HCT116 (cell line): ENCODE measurements around the gene UBE2D2. TPM values are rescaled to one million over a fixed set of nuclear protein-coding genes. Genes with fewer than 3 reads are reported as not detected.
A peak's percentile ranks its signal among the peaks of the same experiment; 100 is the strongest.
"Not testable (repeated sequence)": the region's sequence is repeated elsewhere in the genome, so short reads cannot be mapped to it uniquely, and the experiment has no call there.

Experiments
- ATAC-seq: fragments of 200-7000 bp; cut with Tn5 transposase; 2 replicates; pipeline ENCODE4 v1.9.1; 2020; ENCODE audit warnings: mild to moderate bottlenecking, moderate library complexity
- BruUV-seq: library from RNA; stranded (reverse); fragments of 400-500 nt; replicated peaks from 2 replicates; lab custom pipeline; 2021; lab: Mats Ljungman, UMichigan
- CTCF ChIA-PET: fragments of 300-600 bp; sonication (Branson Sonifier 250); formaldehyde crosslinking; loops from one replicate; lab custom pipeline; 2021; ENCODE audit warnings: antibody characterized with exemption; lab: Charles Lee
- POLR2A ChIA-PET: fragments of 300-600, 350-600 bp; sonication (Branson Sonifier 250); formaldehyde crosslinking; loops from one replicate; lab custom pipeline; 2021; ENCODE audit warnings: antibody characterized with exemption; lab: Charles Lee
- RAD21 ChIA-PET, 2 experiments: fragments of 300-600 bp; sonication (Branson Sonifier 250); formaldehyde crosslinking; loops; one replicate each; lab custom pipeline; 2023; ENCODE audit warnings: low total read pairs in 2 of 2; ENCODE audit not compliant: uncharacterized antibody in 2 of 2, unreplicated experiment in 2 of 2, low non-redundant PET in 1 of 2; lab: Charles Lee
- DNase-seq: peaks from one replicate; pipeline ENCODE4 v3.0.0-alpha.2; 2010; ENCODE audit warnings: low read depth, low spot score
- H2AFZ ChIP-seq: fragments of 200-600 bp; shearing (Covaris generic), sonication (generic); 2 replicates; pipeline ENCODE4 v1.6.1; 2017; ENCODE audit warnings: low read depth, mixed run types, mixed read lengths, antibody characterized with exemption, low read length; ENCODE audit not compliant: poor library complexity, severe bottlenecking
- H3K27ac ChIP-seq: 2 replicates; pipeline ENCODE4 v1.5.1; 2012; ENCODE audit warnings: low read depth, low read length
- H3K27me3 ChIP-seq: fragments of 200-600 bp; sonication (generic); 2 replicates; pipeline ENCODE4 v1.6.1; 2016; ENCODE audit warnings: mixed run types, low read length, mixed read lengths; ENCODE audit not compliant: insufficient read depth
- H3K36me3 ChIP-seq, 2 experiments: fragments of 200-500 bp in 1 of 2; fragments of 200-600 bp in 1 of 2; sonication (Bioruptor generic) in 1 of 2; sonication (generic) in 1 of 2; 2 replicates each; pipeline versions ENCODE4 v1.5.1 to v1.6.1; 2014 to 2016; ENCODE audit warnings: low read length in 2 of 2, inconsistent platforms in 1 of 2, mixed read lengths in 1 of 2, mixed run types in 1 of 2; ENCODE audit not compliant: insufficient read depth in 2 of 2, control insufficient read depth in 1 of 2
- H3K4me1 ChIP-seq, 2 experiments: fragments of 200-600 bp in 1 of 2; sonication (generic) in 1 of 2; 2 replicates each; pipeline versions ENCODE4 v1.5.1 to v1.6.1; 2012 to 2017; ENCODE audit warnings: low read length in 2 of 2, inconsistent platforms in 1 of 2, mild to moderate bottlenecking in 1 of 2, mixed read lengths in 1 of 2, mixed run types in 1 of 2, moderate library complexity in 1 of 2; ENCODE audit not compliant: insufficient read depth in 2 of 2, control insufficient read depth in 1 of 2
- H3K4me2 ChIP-seq: fragments of 200-600 bp; sonication (generic); 2 replicates; pipeline ENCODE4 v1.6.1; 2017; ENCODE audit warnings: mixed run types, low read length, mixed read lengths
- H3K4me3 ChIP-seq, 2 experiments: fragments of 200-600 bp in 1 of 2; sonication (generic) in 1 of 2; replicated peaks in 1 of 2; 2 replicates each; pipeline ENCODE4 v1.5.1; 2011 to 2016; ENCODE audit warnings: low read length in 2 of 2, control low read depth in 1 of 2, low read depth in 1 of 2, mild to moderate bottlenecking in 1 of 2, mixed read lengths in 1 of 2, mixed run types in 1 of 2
- H3K79me2 ChIP-seq: fragments of 200-600 bp; sonication (generic); 2 replicates; pipeline ENCODE4 v1.6.1; 2017; ENCODE audit warnings: mild to moderate bottlenecking, mixed run types, low read length, moderate library complexity, mixed read lengths; ENCODE audit not compliant: insufficient read depth
- H3K9ac ChIP-seq: fragments of 200-600 bp; sonication (generic); 2 replicates; pipeline ENCODE4 v1.6.1; 2016; ENCODE audit warnings: low read length, mixed read lengths
- H3K9me2 ChIP-seq: fragments of 200-600 bp; sonication (generic), shearing (Covaris generic); 2 replicates; pipeline ENCODE4 v1.6.1; 2017; ENCODE audit warnings: mixed run types, mild to moderate bottlenecking, moderate library complexity; ENCODE audit not compliant: insufficient read depth
- H3K9me3 ChIP-seq, 2 experiments: fragments of 200-500 bp in 1 of 2; fragments of 200-600 bp in 1 of 2; sonication (Bioruptor generic) in 1 of 2; sonication (generic) in 1 of 2; 2 replicates each; pipeline ENCODE4 v1.6.1; 2014 to 2017; ENCODE audit warnings: low read length in 2 of 2, mixed read lengths in 2 of 2, inconsistent platforms in 1 of 2, low read depth in 1 of 2, mild to moderate bottlenecking in 1 of 2, mixed run types in 1 of 2, moderate library complexity in 1 of 2; ENCODE audit not compliant: control insufficient read depth in 1 of 2, insufficient read depth in 1 of 2
- H4K20me1 ChIP-seq: fragments of 200-600 bp; sonication (generic), shearing (Covaris generic); 2 replicates; pipeline ENCODE4 v1.6.1; 2017; ENCODE audit warnings: mixed run types, mild to moderate bottlenecking, moderate library complexity; ENCODE audit not compliant: insufficient read depth
- CBX3 ChIP-seq: IDR thresholded peaks from 2 replicates; pipeline ENCODE4 v1.6.1; 2012; ENCODE audit warnings: low read depth
- CEBPB ChIP-seq: IDR thresholded peaks from 2 replicates; pipeline ENCODE4 v1.6.1; 2012; ENCODE audit warnings: low read depth
- POLR2AphosphoS5 ChIP-seq: IDR thresholded peaks from 2 replicates; pipeline ENCODE4 v1.6.1; 2011; ENCODE audit warnings: mild to moderate bottlenecking, low read depth, low read length, moderate library complexity
- SP1 ChIP-seq: IDR thresholded peaks from 2 replicates; pipeline ENCODE4 v1.6.1; 2012; ENCODE audit warnings: low read depth
- YY1 ChIP-seq: IDR thresholded peaks from 2 replicates; pipeline ENCODE4 v1.6.1; 2011; ENCODE audit warnings: low read length, low read depth, moderate library complexity, mild to moderate bottlenecking; ENCODE audit not compliant: insufficient replicate concordance; ENCODE audit errors: extremely low read depth
- ZFX ChIP-seq: fragments of 450-650 bp; IDR thresholded peaks from 2 replicates; pipeline ENCODE4 v1.6.1; 2017
- intact Hi-C: fragments of 100-400 bp; cut with micrococcal nuclease; formaldehyde crosslinking; loops from 2 replicates; pipeline ENCODE4 v1.10.0; 2022
- total RNA-seq: library from RNA; stranded (reverse); gene quantifications from one replicate; pipeline ENCODE4 v1.2.1, GENCODE V29; 2021; ENCODE audit not compliant: unreplicated experiment
- TF ChIP-seq, protein P1 (sequence below), 3 experiments: fragments of 200-600 bp in 1 of 3; sonication (generic) in 1 of 3; IDR thresholded peaks in 2 of 3; conservative IDR thresholded peaks in 1 of 3; 2 replicates each; pipeline ENCODE4 v1.5.1; 2012 to 2017; ENCODE audit warnings: low read depth in 2 of 3, low read length in 2 of 3, antibody characterized with exemption in 1 of 3, borderline replicate concordance in 1 of 3, control low read depth in 1 of 3, mild to moderate bottlenecking in 1 of 3, mixed read lengths in 1 of 3, mixed run types in 1 of 3, moderate library complexity in 1 of 3; ENCODE audit not compliant: insufficient read depth in 1 of 3

The UBE2D2 gene
- total RNA-seq, 1 experiment from 2014 or later = 140 TPM

GRCh38 chr5:139600336-139600949, 39.3 kb downstream of the UBE2D2 start:
- no peak overlapping the region for H3K4me2 ChIP-seq
- ChIA-PET POLR2A (no interaction called here), CTCF (no interaction called here), RAD21 (no interaction called here)
- H3K36me3 ChIP-seq = peaks cover 14 to 21% of the 10 kb centered on the region in 2 experiments; a peak in 3 of 4 replicates
- H3K27me3 ChIP-seq = no peaks in the 10 kb centered on the region
- peaks cover 7% of the 10 kb centered on the region; the same call in 1 of the 2 replicates for H4K20me1 ChIP-seq
- H3K9me3 ChIP-seq = no peaks in the 10 kb centered on the region
- intact Hi-C loops = no loop called here
- DNase-seq = no peak
- H3K4me3 ChIP-seq = no peak overlapping the region
- no peak overlapping the region for H3K27ac ChIP-seq
- peaks cover 79% of the 10 kb centered on the region for H3K79me2 ChIP-seq
- TF ChIP-seq SP1 = no peak
- peak; percentile 49; the same call in 1 of the 2 replicates for TF ChIP-seq CEBPB
- no peaks in the 10 kb centered on the region for H3K9me2 ChIP-seq
- no peak for ATAC-seq
- no TSS peak for BruUV-seq
- no peak overlapping the region for H3K9ac ChIP-seq
- no peak overlapping the region for H2AFZ ChIP-seq
- peaks cover 0 to 15% of the 10 kb centered on the region in 2 experiments; a peak in 2 of 4 replicates for H3K4me1 ChIP-seq

DNA sequence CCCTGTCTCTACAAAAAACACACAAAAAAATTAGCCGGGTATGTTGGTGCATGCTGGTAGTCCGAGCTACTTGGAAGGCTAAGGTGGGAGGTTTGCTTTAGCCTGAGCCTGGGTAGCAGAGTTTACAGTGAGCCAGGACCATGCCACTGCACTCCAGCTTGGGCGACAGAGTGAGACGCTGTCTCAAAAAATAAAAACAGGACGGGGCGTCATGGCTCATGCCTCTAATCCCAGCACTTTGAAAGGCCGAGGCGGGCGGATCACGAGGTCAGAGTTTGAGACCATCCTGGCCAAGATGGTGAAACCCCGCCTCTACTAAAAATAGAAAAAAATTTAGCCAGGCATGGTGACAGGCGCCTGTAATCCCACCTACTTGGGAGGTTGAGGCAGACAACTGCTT, 40.3 kb downstream of the UBE2D2 start:
- Histone ChIP-seq H3K36me3 (peaks cover 14 to 21% of the 10 kb centered on the region in 2 experiments; a peak in 3 of 4 replicates), H3K27ac (no peak overlapping the region), H3K4me3 (no peak overlapping the region), H3K79me2 (peaks cover 79% of the 10 kb centered on the region), H3K4me1 (peaks cover 0 to 15% of the 10 kb centered on the region in 2 experiments; a peak in 2 of 4 replicates), H4K20me1 (peaks cover 7% of the 10 kb centered on the region; the same call in 1 of the 2 replicates), H3K9me3 (no peaks in the 10 kb centered on the region), H3K4me2 (no peak overlapping the region), H3K9ac (no peak overlapping the region), H3K27me3 (no peaks in the 10 kb centered on the region), H3K9me2 (no peaks in the 10 kb centered on the region), H2AFZ (no peak overlapping the region)
- TF ChIP-seq ZFX (no peak), CBX3 (no peak), YY1 (no peak), POLR2AphosphoS5 (no peak)
- TF ChIP-seq, protein P1, sequence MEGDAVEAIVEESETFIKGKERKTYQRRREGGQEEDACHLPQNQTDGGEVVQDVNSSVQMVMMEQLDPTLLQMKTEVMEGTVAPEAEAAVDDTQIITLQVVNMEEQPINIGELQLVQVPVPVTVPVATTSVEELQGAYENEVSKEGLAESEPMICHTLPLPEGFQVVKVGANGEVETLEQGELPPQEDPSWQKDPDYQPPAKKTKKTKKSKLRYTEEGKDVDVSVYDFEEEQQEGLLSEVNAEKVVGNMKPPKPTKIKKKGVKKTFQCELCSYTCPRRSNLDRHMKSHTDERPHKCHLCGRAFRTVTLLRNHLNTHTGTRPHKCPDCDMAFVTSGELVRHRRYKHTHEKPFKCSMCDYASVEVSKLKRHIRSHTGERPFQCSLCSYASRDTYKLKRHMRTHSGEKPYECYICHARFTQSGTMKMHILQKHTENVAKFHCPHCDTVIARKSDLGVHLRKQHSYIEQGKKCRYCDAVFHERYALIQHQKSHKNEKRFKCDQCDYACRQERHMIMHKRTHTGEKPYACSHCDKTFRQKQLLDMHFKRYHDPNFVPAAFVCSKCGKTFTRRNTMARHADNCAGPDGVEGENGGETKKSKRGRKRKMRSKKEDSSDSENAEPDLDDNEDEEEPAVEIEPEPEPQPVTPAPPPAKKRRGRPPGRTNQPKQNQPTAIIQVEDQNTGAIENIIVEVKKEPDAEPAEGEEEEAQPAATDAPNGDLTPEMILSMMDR (IDR thresholded peaks at IDR 0.05 in 2 of 3, conservative IDR thresholded peaks at IDR 0.05 in 1 of 3; ENCODE audit: borderline replicate concordance in 1 of 3, insufficient read depth in 1 of 3, low read depth in 2 of 3, low read length in 2 of 3) = no peak
- intact Hi-C loops = no loop called here
- BruUV-seq = no TSS peak
- POLR2A ChIA-PET = no interaction called here
- CTCF ChIA-PET = interaction anchor here (1.7 kb wide), 1 partner anchor 27 kb away, joined by 6 read pairs; no protein-coding TSS in a partner anchor
- RAD21 ChIA-PET = no interaction called here
- no peak for ATAC-seq
- no peak for DNase-seq

DNA sequence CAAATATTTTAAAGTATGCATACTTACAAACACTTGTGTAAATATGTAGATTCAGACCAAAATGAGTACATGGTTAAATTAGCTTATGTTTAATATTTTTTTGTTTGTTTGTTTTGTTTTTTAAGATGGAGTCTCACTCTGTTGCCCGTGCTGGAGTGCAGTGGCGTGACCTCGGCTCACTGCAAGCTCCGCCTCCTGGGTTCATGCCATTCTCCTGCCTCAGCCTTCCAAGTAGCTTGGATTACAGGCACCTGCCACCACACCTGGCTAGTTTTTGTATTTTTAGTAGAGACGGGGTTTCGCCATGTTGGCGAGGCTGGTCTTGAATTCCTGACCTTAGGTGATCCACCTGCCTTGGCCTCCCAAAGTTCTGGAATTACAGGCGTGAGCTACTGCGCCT, 40.8 kb downstream of the UBE2D2 start:
- POLR2A ChIA-PET, H4K20me1 ChIP-seq, H3K9me3 ChIP-seq, H3K9ac ChIP-seq, H3K4me3 ChIP-seq, DNase-seq, H3K27ac ChIP-seq, H3K9me2 ChIP-seq, RAD21 ChIA-PET, H3K4me2 ChIP-seq, H3K27me3 ChIP-seq, ATAC-seq, H2AFZ ChIP-seq, BruUV-seq, intact Hi-C loops: not testable (repeated sequence)
- CTCF ChIA-PET = interaction anchor here (1.7 kb wide), 1 partner anchor 27 kb away, joined by 6 read pairs; no protein-coding TSS in a partner anchor
- Histone ChIP-seq H3K79me2 (peaks cover 81% of the 10 kb centered on the region), H3K36me3 (peaks cover 14 to 21% of the 10 kb centered on the region in 2 experiments; a peak in 3 of 4 replicates), H3K4me1 (peaks cover 0 to 15% of the 10 kb centered on the region in 2 experiments; a peak in 2 of 4 replicates)
